Epidermal melanocyte (primary cell): ENCODE measurements around the gene GKN1.

ENCODE experiments used
- DNase-seq: peaks from one replicate; pipeline ENCODE4 v3.0.0; 2011; ENCODE audit warnings: low spot score; ENCODE audit not compliant: insufficient read length

Gene GKN1

GRCh38 chr2:68959001-68959400, 15.4 kb upstream of the GKN1 start:
- DNase-seq = no peak

- no peak for DNase-seq
Observed at GRCh38 chr2:68961380-68961779, 13.1 kb upstream of the GKN1 start.

GRCh38 chr2:68964282-68964681, 10.2 kb upstream of the GKN1 start:
- no peak for DNase-seq

GRCh38 chr2:68968221-68968620, 6.2 kb upstream of the GKN1 start:
- no peak for DNase-seq

- no peak for DNase-seq
Observed at GRCh38 chr2:68969736-68970490, 4.5 kb upstream of the GKN1 start.

GRCh38 chr2:68970566-68971265, 3.7 kb upstream of the GKN1 start:
- no peak for DNase-seq

GRCh38 chr2:68971591-68972231, 2.7 kb upstream of the GKN1 start:
- peak; percentile 33 for DNase-seq

GRCh38 chr2:68974946-68975665, 670 bp downstream of the GKN1 start:
- DNase-seq = no peak

- DNase-seq = no peak
Observed at GRCh38 chr2:68975844-68976243, 1.4 kb downstream of the GKN1 start.

GRCh38 chr2:68977453-68977852, 3.0 kb downstream of the GKN1 start:
- no peak for DNase-seq

- DNase-seq = no peak
Observed at GRCh38 chr2:68978098-68978497, 3.7 kb downstream of the GKN1 start.

- DNase-seq = no peak
Observed at GRCh38 chr2:68980956-68981355, 6.5 kb downstream of the GKN1 start.

GRCh38 chr2:68987021-68987503, 12.6 kb downstream of the GKN1 start:
- DNase-seq = no peak

GRCh38 chr2:68989035-68989434, 14.6 kb downstream of the GKN1 start:
- no peak for DNase-seq

- DNase-seq = no peak
Observed at GRCh38 chr2:68992341-68992740, 17.9 kb downstream of the GKN1 start.

GRCh38 chr2:68992933-68993332, 18.5 kb downstream of the GKN1 start:
- DNase-seq = no peak

GRCh38 chr2:68993660-68994059, 19.2 kb downstream of the GKN1 start:
- no peak for DNase-seq

GRCh38 chr2:68994864-68995263, 20.4 kb downstream of the GKN1 start:
- no peak for DNase-seq

GRCh38 chr2:68995916-68996315, 21.5 kb downstream of the GKN1 start:
- DNase-seq = no peak

GRCh38 chr2:68997401-68997800, 23.0 kb downstream of the GKN1 start:
- DNase-seq = no peak

GRCh38 chr2:69001879-69002278, 27.4 kb downstream of the GKN1 start:
- no peak for DNase-seq

- no peak for DNase-seq
Observed at GRCh38 chr2:69003731-69004130, 29.3 kb downstream of the GKN1 start.
